DND-41 (cell line): Measurements from ENCODE around the gene CX3CR1.

Experiments used
- ATAC-seq: fragments of 200-7000 bp; cut with Tn5 transposase; 3 replicates; pipeline ENCODE4 v1.9.1; 2021; ENCODE audit warnings: low read depth; ENCODE audit not compliant: insufficient read depth
- DNase-seq: peaks from one replicate; pipeline ENCODE4 v3.0.0-alpha.2; 2020
- H2AFZ ChIP-seq: 2 replicates; pipeline ENCODE4 v1.6.0; 2012; ENCODE audit warnings: low read depth, low read length
- H3K27ac ChIP-seq: 2 replicates; pipeline ENCODE4 v1.5.1; 2012; ENCODE audit warnings: low read length, inconsistent platforms
- H3K27me3 ChIP-seq: fragments of 200-600 bp; sonication (generic); 2 replicates; pipeline ENCODE4 v1.6.0; 2012; ENCODE audit warnings: low read length, mild to moderate bottlenecking, inconsistent platforms; ENCODE audit not compliant: insufficient read depth, poor library complexity
- H3K36me3 ChIP-seq: 2 replicates; pipeline ENCODE4 v1.5.1; 2012; ENCODE audit warnings: low read length, inconsistent platforms; ENCODE audit not compliant: insufficient read depth
- H3K4me1 ChIP-seq: 2 replicates; pipeline ENCODE4 v1.5.1; 2012; ENCODE audit warnings: mild to moderate bottlenecking, low read length; ENCODE audit not compliant: insufficient read depth
- H3K4me2 ChIP-seq: 2 replicates; pipeline ENCODE4 v1.6.0; 2012; ENCODE audit warnings: mild to moderate bottlenecking, moderate library complexity, low read length, inconsistent platforms; ENCODE audit not compliant: insufficient read depth
- H3K4me3 ChIP-seq, 2 experiments: fragments of 200-600 bp in 1 of 2; shearing (Covaris generic) in 1 of 2; 2 replicates each; pipeline ENCODE4 v1.5.1; 2012 to 2016; ENCODE audit warnings: inconsistent platforms in 2 of 2, low read length in 2 of 2, mild to moderate bottlenecking in 2 of 2, low read depth in 1 of 2, moderate library complexity in 1 of 2
- H3K79me2 ChIP-seq: 2 replicates; pipeline ENCODE4 v1.6.0; 2012; ENCODE audit warnings: low read length, inconsistent platforms; ENCODE audit not compliant: insufficient read depth
- H3K9ac ChIP-seq: 2 replicates; pipeline ENCODE4 v1.6.0; 2012; ENCODE audit warnings: low read depth, mild to moderate bottlenecking, inconsistent platforms, low read length, moderate library complexity
- H3K9me3 ChIP-seq: 2 replicates; pipeline ENCODE4 v1.5.1; 2012; ENCODE audit warnings: low read length, moderate library complexity, mild to moderate bottlenecking, inconsistent platforms; ENCODE audit not compliant: insufficient read depth, severe bottlenecking
- H4K20me1 ChIP-seq: 2 replicates; pipeline ENCODE4 v1.6.0; 2012; ENCODE audit warnings: low read length; ENCODE audit not compliant: insufficient read depth
- CTCF ChIP-seq: IDR thresholded peaks from 2 replicates; pipeline ENCODE4 v1.5.1; 2012; ENCODE audit warnings: borderline replicate concordance, low read length, moderate library complexity, mild to moderate bottlenecking; ENCODE audit not compliant: poor library complexity, severe bottlenecking; ENCODE audit errors: extremely low read depth
- EZH2 ChIP-seq: IDR thresholded peaks from 3 replicates; pipeline ENCODE4 v1.6.1; 2012; ENCODE audit warnings: borderline replicate concordance, low read depth, mild to moderate bottlenecking, moderate library complexity, low read length, inconsistent platforms; ENCODE audit not compliant: severe bottlenecking

CX3CR1 gene

GRCh38 chr3:39249453-39250115, 30.3 kb downstream of the CX3CR1 start:
- no peaks in the 10 kb centered on the region for H3K79me2 ChIP-seq
- H3K9ac ChIP-seq = no peak overlapping the region
- TF ChIP-seq CTCF = no peak
- TF ChIP-seq EZH2 = no peak
- H3K9me3 ChIP-seq = no peaks in the 10 kb centered on the region
- H3K27me3 ChIP-seq = peaks cover 5% of the 10 kb centered on the region
- H3K4me1 ChIP-seq = no peaks in the 10 kb centered on the region
- H3K27ac ChIP-seq = no peak overlapping the region
- no peaks in the 10 kb centered on the region for H3K36me3 ChIP-seq
- ATAC-seq (no peak), DNase-seq (no peak)
- H3K4me3 ChIP-seq = no peak overlapping the region
- H3K4me2 ChIP-seq = no peak overlapping the region
- no peak overlapping the region for H2AFZ ChIP-seq
- no peaks in the 10 kb centered on the region for H4K20me1 ChIP-seq

GRCh38 chr3:39241561-39241960, 38.3 kb downstream of the CX3CR1 start:
- Histone ChIP-seq H3K9ac (no peak overlapping the region), H3K9me3 (no peaks in the 10 kb centered on the region), H3K79me2 (no peaks in the 10 kb centered on the region), H3K27ac (no peak overlapping the region), H2AFZ (no peak overlapping the region), H3K27me3 (peaks cover 20% of the 10 kb centered on the region), H3K4me3 (no peak overlapping the region), H3K36me3 (no peaks in the 10 kb centered on the region), H3K4me1 (no peaks in the 10 kb centered on the region), H4K20me1 (no peaks in the 10 kb centered on the region), H3K4me2 (no peak overlapping the region)
- TF ChIP-seq EZH2 = no peak
- DNase-seq (no peak), ATAC-seq (no peak)

GRCh38 chr3:39237027-39237426, 42.8 kb downstream of the CX3CR1 start:
- Histone ChIP-seq H3K9me3 (no peaks in the 10 kb centered on the region), H3K9ac (no peak overlapping the region), H3K4me1 (no peaks in the 10 kb centered on the region), H3K4me3 (no peak overlapping the region), H3K27ac (no peak overlapping the region), H3K4me2 (no peak overlapping the region), H3K36me3 (no peaks in the 10 kb centered on the region), H4K20me1 (no peaks in the 10 kb centered on the region), H2AFZ (no peak overlapping the region), H3K27me3 (peaks cover 23% of the 10 kb centered on the region), H3K79me2 (no peaks in the 10 kb centered on the region)
- ATAC-seq (no peak), DNase-seq (no peak)
- TF ChIP-seq EZH2 (no peak), CTCF (no peak)

- Histone ChIP-seq H2AFZ (no peak overlapping the region), H3K27me3 (peaks cover 30% of the 10 kb centered on the region), H3K9ac (no peak overlapping the region), H3K36me3 (no peaks in the 10 kb centered on the region), H3K4me1 (no peaks in the 10 kb centered on the region), H3K9me3 (no peaks in the 10 kb centered on the region), H4K20me1 (no peaks in the 10 kb centered on the region), H3K79me2 (no peaks in the 10 kb centered on the region), H3K27ac (no peak overlapping the region), H3K4me3 (no peak overlapping the region), H3K4me2 (no peak overlapping the region)
- ATAC-seq (no peak), DNase-seq (no peak)
- no peak for TF ChIP-seq EZH2
- no peak for TF ChIP-seq CTCF
These were observed 45.2 kb downstream of the CX3CR1 start for GRCh38 chr3:39234651-39235050.
